WTC11 (cell line): ENCODE results near the gene BCAM. TPM values are rescaled to one million over a fixed set of nuclear protein-coding genes. Genes with fewer than 3 reads are reported as not detected.

Experiments used
- ATAC-seq: fragments of 200-7000 bp; cut with Tn5 transposase; 2 replicates; pipeline ENCODE4 v1.10.0; 2021; ENCODE audit warnings: mild to moderate bottlenecking, moderate library complexity
- CTCF ChIA-PET: fragments of 300-600 bp; sonication (Branson Sonifier 250); formaldehyde crosslinking; loops from one replicate; lab custom pipeline; 2021; ENCODE audit warnings: antibody characterized with exemption; lab: Charles Lee
- POLR2A ChIA-PET: fragments of 350-600 bp; sonication (Branson Sonifier 250); formaldehyde crosslinking; loops from one replicate; lab custom pipeline; 2021; ENCODE audit warnings: antibody characterized with exemption; lab: Charles Lee
- DNase-seq: peaks from one replicate; pipeline ENCODE4 v3.0.0; 2021; ENCODE audit warnings: low spot score
- H3K27ac Mint-ChIP-seq: 2 replicates; pipeline ENCODE4 v1.8.0; 2021; ENCODE audit warnings: mixed read lengths
- H3K27me3 Mint-ChIP-seq: 2 replicates; pipeline ENCODE4 v1.8.0; 2021; ENCODE audit warnings: low read depth, mild to moderate bottlenecking, moderate library complexity, mixed read lengths
- H3K36me3 Mint-ChIP-seq: 2 replicates; pipeline ENCODE4 v1.8.0; 2021; ENCODE audit warnings: mixed read lengths
- H3K4me1 Mint-ChIP-seq: 2 replicates; pipeline ENCODE4 v1.8.0; 2022; ENCODE audit warnings: mixed read lengths
- H3K4me3 Mint-ChIP-seq: 2 replicates; pipeline ENCODE4 v1.8.0; 2021; ENCODE audit warnings: mild to moderate bottlenecking, moderate library complexity, mixed read lengths
- H3K9me3 Mint-ChIP-seq: 2 replicates; pipeline ENCODE4 v1.8.0; 2021; ENCODE audit warnings: mixed read lengths
- AR ChIP-seq: fragments of 250-450 bp; sonication (Bioruptor Pico); IDR thresholded peaks from 2 replicates; pipeline ENCODE4 v1.9.0; 2021; ENCODE audit warnings: mild to moderate bottlenecking
- E2F1 ChIP-seq: sonication (generic); formaldehyde crosslinking; IDR thresholded peaks from 2 replicates; pipeline ENCODE4 v1.8.0; 2022; ENCODE audit warnings: mild to moderate bottlenecking, missing genetic modification reagents
- HMGA2 ChIP-seq: fragments of 250-450 bp; sonication (Bioruptor Pico); IDR thresholded peaks from 2 replicates; pipeline ENCODE4 v1.4.0; 2021; ENCODE audit warnings: mild to moderate bottlenecking, moderate library complexity
- KAT7 ChIP-seq: sonication (generic); formaldehyde crosslinking; IDR thresholded peaks from 2 replicates; pipeline ENCODE4 v1.8.1; 2023; ENCODE audit warnings: missing genetic modification reagents, mild to moderate bottlenecking, borderline replicate concordance
- NR1H2 ChIP-seq: sonication (generic); formaldehyde crosslinking; IDR thresholded peaks from 2 replicates; pipeline ENCODE4 v1.9.0; 2021; ENCODE audit warnings: mild to moderate bottlenecking, moderate library complexity, missing genetic modification reagents
- PRRX2 ChIP-seq: fragments of 250-450 bp; sonication (Bioruptor Pico); IDR thresholded peaks from 2 replicates; pipeline ENCODE4 v1.8.0; 2021; ENCODE audit warnings: mild to moderate bottlenecking
- TP53 ChIP-seq: sonication (generic); formaldehyde crosslinking; IDR thresholded peaks from 2 replicates; pipeline ENCODE4 v1.8.1; 2023; ENCODE audit warnings: mild to moderate bottlenecking, missing genetic modification reagents
- ZBTB21 ChIP-seq: sonication (generic); formaldehyde crosslinking; IDR thresholded peaks from 2 replicates; pipeline ENCODE4 v1.8.1; 2023; ENCODE audit warnings: mild to moderate bottlenecking, missing genetic modification reagents, borderline replicate concordance
- ZMAT4 ChIP-seq: fragments of 250-450 bp; sonication (Bioruptor Pico); IDR thresholded peaks from 2 replicates; pipeline ENCODE4 v1.9.0; 2021; ENCODE audit warnings: mild to moderate bottlenecking
- ZNF121 ChIP-seq: sonication (generic); formaldehyde crosslinking; IDR thresholded peaks from 2 replicates; pipeline ENCODE4 v1.8.0; 2023; ENCODE audit warnings: missing genetic modification reagents
- ZNF317 ChIP-seq: sonication (generic); formaldehyde crosslinking; IDR thresholded peaks from 2 replicates; pipeline ENCODE4 v1.8.1; 2023; ENCODE audit warnings: low read depth, mild to moderate bottlenecking, moderate library complexity, missing genetic modification reagents, borderline replicate concordance
- total RNA-seq: library from RNA; stranded (reverse); gene quantifications from 3 replicates; pipeline ENCODE4 v1.2.3, GENCODE V29; 2021
- TF ChIP-seq, protein P1 (sequence below): sonication (generic); formaldehyde crosslinking; IDR thresholded peaks from 2 replicates; pipeline ENCODE4 v1.8.1; 2023; ENCODE audit warnings: mild to moderate bottlenecking, missing genetic modification reagents, moderate library complexity
- TF ChIP-seq, protein P2 (sequence below): sonication (generic); formaldehyde crosslinking; IDR thresholded peaks from 2 replicates; pipeline ENCODE4 v1.8.1; 2023; ENCODE audit warnings: mild to moderate bottlenecking, moderate library complexity, missing genetic modification reagents

Gene BCAM
- total RNA-seq, 1 experiment from 2014 or later, result 73.1 TPM

DNA sequence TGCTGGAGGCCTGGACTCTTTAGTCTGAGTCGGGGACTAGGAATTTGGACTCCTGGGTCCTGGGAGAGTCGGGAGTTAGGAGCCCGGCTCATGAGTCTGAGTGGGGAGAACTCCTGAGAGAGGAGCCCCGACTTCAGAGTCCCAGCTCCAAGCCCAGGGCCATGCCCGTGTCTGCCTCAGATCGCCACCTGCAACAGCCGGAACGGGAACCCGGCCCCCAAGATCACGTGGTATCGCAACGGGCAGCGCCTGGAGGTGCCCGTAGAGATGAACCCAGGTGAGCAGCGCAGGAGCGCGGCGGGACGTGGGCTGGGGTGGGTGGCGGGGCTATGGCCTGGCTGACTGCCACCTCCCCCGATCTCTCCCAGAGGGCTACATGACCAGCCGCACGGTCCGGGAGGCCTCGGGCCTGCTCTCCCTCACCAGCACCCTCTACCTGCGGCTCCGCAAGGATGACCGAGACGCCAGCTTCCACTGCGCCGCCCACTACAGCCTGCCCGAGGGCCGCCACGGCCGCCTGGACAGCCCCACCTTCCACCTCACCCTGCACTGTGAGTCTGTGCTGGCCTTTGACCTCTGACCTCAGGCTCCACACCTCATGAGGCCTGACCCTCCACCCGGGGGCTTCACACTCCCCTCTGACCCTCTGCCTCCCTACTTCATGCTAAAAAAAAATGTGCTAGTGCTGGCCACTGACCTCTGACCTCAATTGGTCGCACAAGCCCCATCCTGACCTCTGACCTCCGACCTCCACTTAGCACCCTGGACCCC lies 4.4 kb downstream of the BCAM start (continued):
- TF ChIP-seq AR, result no peak
- TF ChIP-seq TP53, result no peak
- TF ChIP-seq ZBTB21 (CRISPR knock-in tag), result no peak
- no peak for TF ChIP-seq PRRX2
- TF ChIP-seq, protein P1, sequence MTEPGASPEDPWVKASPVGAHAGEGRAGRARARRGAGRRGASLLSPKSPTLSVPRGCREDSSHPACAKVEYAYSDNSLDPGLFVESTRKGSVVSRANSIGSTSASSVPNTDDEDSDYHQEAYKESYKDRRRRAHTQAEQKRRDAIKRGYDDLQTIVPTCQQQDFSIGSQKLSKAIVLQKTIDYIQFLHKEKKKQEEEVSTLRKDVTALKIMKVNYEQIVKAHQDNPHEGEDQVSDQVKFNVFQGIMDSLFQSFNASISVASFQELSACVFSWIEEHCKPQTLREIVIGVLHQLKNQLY (CRISPR knock-in tag), result no peak

- TF ChIP-seq, protein P2, sequence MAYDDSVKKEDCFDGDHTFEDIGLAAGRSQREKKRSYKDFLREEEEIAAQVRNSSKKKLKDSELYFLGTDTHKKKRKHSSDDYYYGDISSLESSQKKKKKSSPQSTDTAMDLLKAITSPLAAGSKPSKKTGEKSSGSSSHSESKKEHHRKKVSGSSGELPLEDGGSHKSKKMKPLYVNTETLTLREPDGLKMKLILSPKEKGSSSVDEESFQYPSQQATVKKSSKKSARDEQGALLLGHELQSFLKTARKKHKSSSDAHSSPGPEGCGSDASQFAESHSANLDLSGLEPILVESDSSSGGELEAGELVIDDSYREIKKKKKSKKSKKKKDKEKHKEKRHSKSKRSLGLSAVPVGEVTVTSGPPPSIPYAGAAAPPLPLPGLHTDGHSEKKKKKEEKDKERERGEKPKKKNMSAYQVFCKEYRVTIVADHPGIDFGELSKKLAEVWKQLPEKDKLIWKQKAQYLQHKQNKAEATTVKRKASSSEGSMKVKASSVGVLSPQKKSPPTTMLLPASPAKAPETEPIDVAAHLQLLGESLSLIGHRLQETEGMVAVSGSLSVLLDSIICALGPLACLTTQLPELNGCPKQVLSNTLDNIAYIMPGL (CRISPR knock-in tag), result no peak
- no peak for TF ChIP-seq NR1H2 (CRISPR knock-in tag)
- no peak for TF ChIP-seq E2F1 (CRISPR knock-in tag)
- DNase-seq (no peak), ATAC-seq (no peak)
- Mint-ChIP-seq H3K4me1 (peaks cover 18% of the 10 kb centered on the region), H3K27me3 (peaks cover 83% of the 10 kb centered on the region), H3K36me3 (peaks cover 28% of the 10 kb centered on the region), H3K9me3 (no peaks in the 10 kb centered on the region), H3K4me3 (no peak overlapping the region), H3K27ac (no peak overlapping the region)
- CTCF ChIA-PET, result interaction anchor here (1.0 to 2.1 kb wide), 7 partner anchors 10 to 90 kb away, joined by 4 to 7 read pairs (median 6); no protein-coding TSS in a partner anchor
- POLR2A ChIA-PET, result no interaction called here
These were observed 5.1 kb downstream of the BCAM start for GRCh38 chr19:44813841-44814470.

DNA sequence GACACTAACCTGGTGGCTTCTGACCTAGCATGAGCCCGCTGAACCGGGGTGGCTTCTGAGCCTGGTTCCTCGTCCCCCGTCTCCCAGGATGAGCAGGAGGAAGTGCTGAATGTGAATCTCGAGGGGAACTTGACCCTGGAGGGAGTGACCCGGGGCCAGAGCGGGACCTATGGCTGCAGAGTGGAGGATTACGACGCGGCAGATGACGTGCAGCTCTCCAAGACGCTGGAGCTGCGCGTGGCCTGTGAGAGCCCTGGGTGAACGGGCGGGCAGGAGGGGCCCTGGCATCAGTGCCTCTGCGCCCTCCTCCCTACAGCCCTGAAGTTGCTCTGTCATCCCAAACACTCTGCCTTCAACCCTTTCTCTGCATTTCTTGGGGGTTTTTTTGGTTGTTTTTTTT lies 5.6 kb downstream of the BCAM start:
- POLR2A ChIA-PET, result no interaction called here
- ATAC-seq (no peak), DNase-seq (no peak)
- Mint-ChIP-seq H3K4me3 (no peak overlapping the region), H3K36me3 (peaks cover 31% of the 10 kb centered on the region), H3K27ac (no peak overlapping the region), H3K9me3 (no peaks in the 10 kb centered on the region), H3K4me1 (peaks cover 13% of the 10 kb centered on the region), H3K27me3 (peaks cover 84% of the 10 kb centered on the region)
- TF ChIP-seq ZNF317 (CRISPR knock-in tag) (no peak), HMGA2 (CRISPR knock-in tag) (no peak), ZNF121 (CRISPR knock-in tag) (no peak), ZMAT4 (CRISPR knock-in tag) (no peak), KAT7 (CRISPR knock-in tag) (no peak)
- TF ChIP-seq, all 79 proteins: peak for 0
- CTCF ChIA-PET, result interaction anchor here (1.0 kb wide), 1 partner anchor 91 kb away, joined by 4 read pairs; no protein-coding TSS in a partner anchor
